Measurements from ENCODE around the gene CTU2.

DNA sequence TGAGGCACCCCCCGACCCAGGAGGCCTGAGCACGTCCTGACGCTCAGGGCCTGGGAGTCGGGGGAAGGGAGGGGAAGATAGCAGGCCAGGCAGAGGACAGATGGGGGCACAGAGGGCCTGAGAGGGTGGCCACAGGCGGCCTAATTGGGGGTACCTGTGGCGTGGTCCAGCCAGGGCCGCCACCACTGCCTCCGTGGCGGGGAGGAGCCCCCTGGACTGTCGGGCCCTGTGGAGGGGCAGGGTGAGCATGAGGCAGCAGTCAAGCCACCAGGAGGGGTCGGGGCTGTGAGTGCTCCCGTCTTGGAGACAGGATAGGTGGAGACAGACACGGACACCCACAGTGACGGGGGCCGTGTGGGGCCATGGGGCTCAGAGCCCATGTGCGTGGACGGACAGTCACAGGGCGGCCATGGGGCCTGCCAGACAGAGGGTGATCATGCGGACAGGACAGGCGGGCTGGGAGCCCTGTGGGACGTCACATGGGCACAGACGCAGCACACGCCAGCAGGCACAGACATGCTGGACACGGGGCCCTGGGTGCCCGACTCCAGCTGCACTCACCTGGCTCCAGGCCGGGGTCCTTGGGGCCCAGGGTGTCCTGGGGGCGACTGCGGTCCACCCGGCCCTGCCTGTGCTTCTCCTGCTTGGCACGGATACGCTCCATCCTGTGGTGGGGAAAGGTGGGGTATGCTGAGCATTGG, 18.7 kb downstream of the CTU2 start:
- TF ChIP-seq, protein P1, sequence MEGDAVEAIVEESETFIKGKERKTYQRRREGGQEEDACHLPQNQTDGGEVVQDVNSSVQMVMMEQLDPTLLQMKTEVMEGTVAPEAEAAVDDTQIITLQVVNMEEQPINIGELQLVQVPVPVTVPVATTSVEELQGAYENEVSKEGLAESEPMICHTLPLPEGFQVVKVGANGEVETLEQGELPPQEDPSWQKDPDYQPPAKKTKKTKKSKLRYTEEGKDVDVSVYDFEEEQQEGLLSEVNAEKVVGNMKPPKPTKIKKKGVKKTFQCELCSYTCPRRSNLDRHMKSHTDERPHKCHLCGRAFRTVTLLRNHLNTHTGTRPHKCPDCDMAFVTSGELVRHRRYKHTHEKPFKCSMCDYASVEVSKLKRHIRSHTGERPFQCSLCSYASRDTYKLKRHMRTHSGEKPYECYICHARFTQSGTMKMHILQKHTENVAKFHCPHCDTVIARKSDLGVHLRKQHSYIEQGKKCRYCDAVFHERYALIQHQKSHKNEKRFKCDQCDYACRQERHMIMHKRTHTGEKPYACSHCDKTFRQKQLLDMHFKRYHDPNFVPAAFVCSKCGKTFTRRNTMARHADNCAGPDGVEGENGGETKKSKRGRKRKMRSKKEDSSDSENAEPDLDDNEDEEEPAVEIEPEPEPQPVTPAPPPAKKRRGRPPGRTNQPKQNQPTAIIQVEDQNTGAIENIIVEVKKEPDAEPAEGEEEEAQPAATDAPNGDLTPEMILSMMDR (IDR thresholded peaks at IDR 0.05) = no peak
- TF ChIP-seq EZH2 (IDR thresholded peaks at IDR 0.05; ENCODE audit: borderline replicate concordance, insufficient read depth, low read depth, low read length, poor library complexity, severe bottlenecking) = no peak
